NCI-H524 (cell line): ENCODE results near the gene ZNF500.
A peak's percentile ranks its signal among the peaks of the same experiment; 100 is the strongest.

Experiments
- DNase-seq, 2 experiments: peaks; one replicate each; lab custom pipeline; 2025; lab: John Stamatoyannopoulos, UW

Gene ZNF500

DNA sequence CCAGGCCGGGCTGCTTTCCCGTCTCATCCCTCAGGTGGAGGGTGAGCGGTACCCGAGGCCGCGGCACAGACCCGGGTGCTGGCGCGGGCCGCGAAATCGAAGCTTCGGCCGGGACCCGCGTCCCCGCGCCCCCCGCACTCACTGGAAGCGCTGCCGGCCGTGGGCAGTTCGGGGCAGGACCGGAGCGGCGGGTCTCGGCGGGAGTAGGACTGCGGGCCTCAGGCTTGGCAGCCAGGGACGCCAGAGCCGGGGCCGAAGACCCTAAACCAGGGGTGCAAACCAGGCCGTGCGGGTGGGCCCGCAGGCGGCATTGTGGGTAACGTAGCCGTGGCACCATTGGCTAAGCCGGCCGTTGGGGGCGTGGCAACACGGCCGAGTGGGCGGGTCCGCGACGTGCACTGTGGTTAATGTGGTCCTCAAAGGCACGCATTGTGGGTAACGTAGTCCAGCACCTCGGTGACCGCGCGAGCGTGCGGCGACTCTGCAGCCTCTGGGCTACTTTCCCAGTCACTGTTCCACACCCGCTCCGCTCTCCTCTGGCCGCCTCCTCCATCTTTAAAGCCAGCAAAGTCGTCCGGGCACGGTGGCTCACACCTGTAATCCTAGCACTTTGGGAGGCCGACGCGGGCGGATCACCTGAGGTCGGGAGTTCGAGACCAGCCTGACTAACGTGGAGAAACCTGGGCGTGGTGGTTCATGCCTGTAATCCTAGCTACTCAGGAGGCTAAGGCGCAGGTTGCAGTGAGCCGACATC lies at the start of gene ZNF500:
ZNF500 (minus strand) TSS at position 288 of the 754 bp plus-strand sequence. CDS start 1,184 bp downstream, outside the sequence.
- peak; percentile 93 to 97 for DNase-seq

DNA sequence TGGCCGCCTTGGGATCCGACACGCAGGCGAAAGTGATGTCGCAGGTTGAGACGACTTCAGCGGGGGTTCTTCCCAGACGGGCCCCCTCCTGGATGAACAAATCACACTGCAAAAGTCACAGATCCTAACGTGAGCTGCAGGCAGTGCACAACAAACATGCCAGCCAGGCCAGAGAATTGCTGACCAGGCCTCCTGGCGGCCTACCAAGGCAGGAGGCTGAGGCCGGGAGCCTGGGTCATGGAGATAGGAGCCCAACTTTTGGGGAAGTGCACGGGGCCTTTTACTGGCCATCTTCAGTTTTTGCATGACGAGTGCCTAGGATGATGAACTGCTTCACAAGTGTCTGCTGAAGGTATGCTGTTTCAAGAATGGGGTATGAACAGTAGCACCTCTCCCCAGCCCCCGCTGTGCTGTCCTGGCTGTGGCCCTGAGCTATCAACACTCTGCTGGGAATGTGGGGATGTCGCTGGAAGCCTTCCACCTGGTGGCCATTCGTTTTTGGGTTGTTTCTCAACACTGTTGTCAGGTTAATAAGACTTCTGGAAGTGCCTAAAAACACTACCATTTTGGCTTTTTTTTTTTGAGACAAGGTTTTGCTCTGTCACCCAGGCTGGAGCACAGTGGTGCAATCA lies 47.7 kb upstream of the ZNF500 start:
- DNase-seq, result no peak

- DNase-seq, result no peak
These were observed 47.1 kb upstream of the ZNF500 start for GRCh38 chr16:4814046-4814445.

DNA sequence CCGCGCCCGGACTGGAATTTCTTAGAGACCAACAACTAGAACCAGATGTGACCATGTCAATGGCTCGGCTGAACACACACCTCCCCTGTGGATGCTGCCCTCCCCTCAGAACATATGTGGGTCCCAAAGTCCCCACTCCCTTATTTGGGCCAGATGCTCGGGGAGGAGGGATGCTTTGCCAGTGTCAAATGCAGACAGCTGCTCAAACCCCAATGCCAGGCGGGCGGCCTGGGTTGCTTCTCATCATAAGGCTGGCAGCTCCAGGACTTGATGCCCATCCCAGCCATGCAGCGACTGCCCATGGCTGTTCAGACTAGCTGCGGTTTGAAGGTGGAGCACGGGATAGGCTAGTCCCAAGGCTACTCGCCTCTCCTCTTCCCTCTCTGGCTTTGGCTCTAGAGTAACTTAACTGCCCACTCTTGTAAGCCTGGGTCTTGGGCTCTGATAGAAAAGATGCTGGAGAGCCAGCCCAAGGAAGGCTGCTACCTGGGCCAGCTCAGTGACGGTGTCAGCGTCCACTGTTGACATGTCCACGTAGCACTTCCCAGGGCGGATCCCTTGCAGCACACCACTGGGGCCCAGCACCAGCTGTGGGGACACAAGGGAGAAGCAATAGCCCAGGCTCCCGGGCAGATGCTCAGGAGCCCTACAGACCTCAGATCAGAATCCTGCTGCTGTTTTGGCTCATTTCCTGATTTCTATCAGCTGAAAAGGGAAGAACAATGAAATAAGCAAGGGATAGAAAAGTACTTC lies 46.5 kb upstream of the ZNF500 start:
- no peak for DNase-seq

DNA sequence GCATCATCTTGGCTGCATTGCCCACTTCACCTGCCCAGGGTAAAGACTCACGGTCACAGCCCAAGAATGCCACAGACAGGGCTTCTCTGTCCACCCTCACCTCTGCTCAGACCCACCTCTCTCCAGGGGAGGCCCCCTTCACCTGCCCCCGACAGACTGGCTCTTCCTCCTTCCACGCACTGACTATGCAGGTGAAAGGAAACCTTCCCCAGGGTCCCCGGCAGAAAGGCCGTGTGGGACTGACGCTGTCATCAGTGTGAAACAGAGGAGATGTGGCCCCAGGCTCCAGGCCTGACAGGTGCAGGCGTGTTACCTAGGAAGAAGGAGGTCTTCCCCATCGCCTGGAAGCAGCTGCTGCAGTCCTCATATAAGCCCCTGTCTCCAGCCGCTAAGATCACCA lies 44.8 kb upstream of the ZNF500 start:
- DNase-seq, result no peak

- DNase-seq, result no peak
These were observed 44.3 kb upstream of the ZNF500 start for GRCh38 chr16:4811242-4811641.

GRCh38 chr16:4806280-4806679 lies 39.3 kb upstream of the ZNF500 start:
- DNase-seq, result no peak

DNA sequence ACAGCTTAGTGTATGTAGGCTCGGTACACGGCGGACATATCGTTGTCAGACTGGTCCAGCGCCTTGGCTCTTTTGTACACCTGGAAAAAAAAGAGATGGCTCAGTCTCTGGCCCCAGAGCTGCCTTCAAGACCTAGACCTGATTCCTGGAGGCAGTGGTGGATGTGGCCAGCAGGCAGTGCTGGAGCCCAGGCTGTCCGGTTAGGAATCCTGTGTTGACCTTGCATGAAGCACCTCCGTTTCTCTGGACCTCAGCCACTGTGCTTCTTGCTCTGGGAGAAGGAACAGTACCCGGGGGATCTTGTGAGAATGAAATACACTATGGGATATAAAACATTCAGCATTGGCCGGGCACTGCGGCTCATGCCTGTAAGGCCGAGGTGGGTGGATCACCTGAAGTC lies 38.3 kb upstream of the ZNF500 start:
- DNase-seq, result no peak

DNA sequence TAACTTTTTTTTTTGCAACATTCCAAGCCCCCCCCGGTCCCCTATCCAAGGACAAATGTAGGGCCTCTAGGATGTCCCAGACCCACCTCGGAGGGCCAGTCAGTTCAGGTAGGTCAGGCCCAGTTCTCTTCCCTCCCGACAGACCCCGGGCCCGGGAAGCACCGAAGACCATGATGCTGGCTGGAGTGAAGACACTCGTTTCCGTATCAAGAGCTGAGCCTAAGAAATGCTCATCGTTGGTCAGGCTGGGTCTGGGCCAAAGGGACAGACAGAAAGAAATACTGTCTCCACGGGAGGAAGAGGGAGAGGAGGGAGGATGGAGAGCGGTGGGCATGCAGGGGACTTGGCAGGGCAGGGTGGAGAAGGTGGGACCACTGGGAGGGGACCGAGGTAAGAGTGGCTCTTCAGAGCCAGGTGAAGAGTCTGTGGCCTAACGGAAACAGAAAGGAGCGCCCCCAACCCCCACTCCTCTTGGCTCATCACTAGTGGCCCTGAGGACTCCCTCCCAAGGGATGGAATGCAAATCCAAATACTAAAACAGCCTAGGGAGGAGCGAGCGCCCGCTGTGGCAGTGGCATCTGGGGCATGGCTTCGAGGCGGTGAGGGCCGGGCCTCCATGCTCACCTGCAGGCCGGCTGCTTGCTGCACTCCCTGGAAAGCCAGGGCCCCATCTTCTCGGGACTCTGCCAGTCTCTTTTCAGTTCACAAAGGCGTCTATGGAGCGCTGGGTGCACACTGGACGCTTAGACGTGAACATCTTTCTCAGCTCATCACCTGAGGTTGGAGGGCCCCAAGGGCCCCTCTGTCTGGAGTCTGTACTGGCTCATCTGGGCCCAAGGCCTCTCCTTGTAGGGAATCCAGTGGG lies 37.2 kb upstream of the ZNF500 start:
- no peak for DNase-seq

GRCh38 chr16:4803401-4803844 lies 36.5 kb upstream of the ZNF500 start:
- no peak for DNase-seq

GRCh38 chr16:4802659-4803287 lies 35.8 kb upstream of the ZNF500 start:
- peak; percentile 90 to 96 for DNase-seq

DNA sequence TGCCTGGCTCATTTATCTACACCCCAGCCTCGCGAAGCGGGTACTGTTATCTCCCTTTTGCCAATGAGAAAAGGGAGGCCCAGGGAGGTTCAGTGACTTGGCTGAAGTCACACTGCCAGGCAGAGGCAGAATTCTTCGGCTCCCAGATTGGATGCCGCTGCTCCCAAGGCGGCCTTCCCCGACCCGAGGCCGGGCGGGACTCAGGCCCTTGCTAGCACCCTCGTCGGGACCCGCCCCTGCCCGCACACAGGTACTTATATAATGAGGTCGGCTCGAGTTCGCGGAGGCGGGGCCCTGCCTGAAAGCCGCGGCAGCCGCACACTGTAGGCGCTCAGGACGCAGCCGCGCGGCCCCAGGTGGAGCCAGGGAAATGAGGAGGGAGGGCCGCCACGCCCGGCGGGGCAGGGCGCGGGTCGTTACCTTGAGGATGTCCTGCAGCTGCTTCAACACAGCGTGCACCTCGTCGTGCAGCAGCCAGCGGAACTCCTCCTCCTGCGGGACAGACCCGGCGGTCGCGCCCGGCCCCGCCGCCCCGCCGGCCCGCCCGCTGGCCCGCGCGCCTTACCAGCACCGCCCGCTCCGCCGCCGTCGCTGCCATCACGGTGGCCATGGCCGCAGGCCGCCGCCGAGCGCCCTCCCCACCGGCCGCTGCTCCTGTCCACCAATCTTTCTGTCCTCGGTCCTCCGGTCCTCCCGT lies 35.1 kb upstream of the ZNF500 start, which contains the start of gene ROGDI:
ROGDI (minus strand) TSS at position 672 of the 697 bp plus-strand sequence; CDS start at position 610, 62 bp downstream.
- peak; percentile 58 to 76 for DNase-seq

GRCh38 chr16:4801051-4801961 lies 34.3 kb upstream of the ZNF500 start:
- DNase-seq, result no peak

GRCh38 chr16:4800290-4801041 lies 33.5 kb upstream of the ZNF500 start:
- DNase-seq, result peak; percentile 84 to 92

DNA sequence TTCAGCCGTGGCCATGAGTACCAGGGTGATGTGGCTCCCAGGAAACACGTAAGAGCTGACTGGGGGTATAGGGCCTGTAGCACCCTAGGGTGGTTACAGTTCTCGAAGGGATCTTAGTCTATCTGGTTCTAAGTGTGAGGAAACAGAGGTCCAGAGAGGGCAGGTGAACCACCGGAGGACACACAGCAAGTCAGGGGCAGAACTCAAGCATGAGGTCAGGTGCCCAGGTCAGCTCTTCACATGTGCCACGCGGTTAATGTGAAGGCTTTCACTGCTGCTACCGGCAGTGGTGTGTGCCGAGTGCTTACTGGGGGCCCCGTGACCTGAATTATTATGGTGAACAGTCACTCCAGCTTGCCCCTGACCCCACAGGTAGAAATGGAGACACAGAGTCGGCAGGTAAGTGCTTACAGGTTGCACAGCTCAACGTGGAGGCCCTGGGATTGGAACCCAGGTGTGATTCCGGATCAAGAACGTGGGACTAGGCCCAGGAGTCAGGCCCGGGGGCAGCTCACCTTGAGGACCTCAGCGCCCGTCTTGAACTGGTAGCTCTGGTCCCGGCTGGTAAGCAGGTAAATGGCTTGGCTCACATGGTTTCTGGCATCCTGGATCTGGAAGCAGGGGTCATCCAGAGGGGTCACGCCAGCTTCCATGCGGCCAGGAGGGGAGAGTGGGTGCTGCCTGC lies 32.4 kb upstream of the ZNF500 start:
- no peak for DNase-seq

- no peak for DNase-seq
These were observed 31.5 kb upstream of the ZNF500 start for GRCh38 chr16:4798456-4798855.

DNA sequence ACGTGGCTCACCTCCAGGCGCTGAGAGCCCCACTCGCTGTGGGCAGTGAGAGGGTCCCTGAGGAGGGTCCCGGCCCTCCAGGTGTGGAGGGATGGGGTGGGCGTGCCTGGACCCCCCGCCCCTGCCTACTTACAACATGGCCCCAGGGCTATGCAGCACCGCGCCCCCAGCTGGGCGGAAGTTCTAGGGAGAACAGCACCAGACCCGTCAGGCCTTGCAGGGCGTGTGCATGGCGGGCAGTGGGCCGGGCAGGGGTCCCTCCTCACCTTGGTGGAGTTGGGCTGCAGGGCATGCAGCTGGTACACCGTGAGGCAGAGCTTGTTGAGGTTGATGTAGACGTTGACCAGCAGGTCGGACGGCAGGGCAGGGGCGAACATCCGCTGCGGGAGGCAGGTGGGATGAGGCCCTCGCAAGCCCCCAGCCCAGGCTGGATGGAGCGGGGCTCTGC lies 30.9 kb upstream of the ZNF500 start:
- DNase-seq, result no peak
